GM23338 (cell line): ENCODE results near the gene PARVB.

Experiments used
- CREB1 ChIP-seq: fragments of 250-450 bp; sonication (Bioruptor Pico); IDR thresholded peaks from 2 replicates; pipeline ENCODE4 v1.5.0; 2020; ENCODE audit warnings: low read depth, mild to moderate bottlenecking, moderate library complexity
- CTCF ChIP-seq, 2 experiments: fragments of 200-600 bp in 1 of 2; sonication (generic) in 1 of 2; conservative IDR thresholded peaks; 2 replicates each; pipeline versions ENCODE4 v1.5.1 to v1.6.1; 2016 to 2017; ENCODE audit warnings: antibody characterized with exemption in 2 of 2, low read depth in 2 of 2, mild to moderate bottlenecking in 2 of 2, moderate library complexity in 1 of 2
- ETS1 ChIP-seq: IDR thresholded peaks from 2 replicates; pipeline ENCODE4 v1.6.1; 2016; ENCODE audit warnings: antibody characterized with exemption
- EZH2 ChIP-seq: fragments of 200-600 bp; sonication (generic); IDR thresholded peaks from one replicate; pipeline ENCODE4 v1.8.0; 2017; ENCODE audit warnings: antibody characterized with exemption, mild to moderate bottlenecking, low read depth; ENCODE audit not compliant: unreplicated experiment
- EZH2phosphoT487 ChIP-seq: fragments of 200-600 bp; sonication (generic); IDR thresholded peaks from one replicate; pipeline ENCODE4 v1.8.1; 2018; ENCODE audit warnings: antibody characterized with exemption; ENCODE audit not compliant: unreplicated experiment
- JUNB ChIP-seq: IDR thresholded peaks from one replicate; pipeline ENCODE4 v1.6.1; 2016; ENCODE audit warnings: antibody characterized with exemption; ENCODE audit not compliant: unreplicated experiment
- NANOG ChIP-seq: IDR thresholded peaks from 2 replicates; pipeline ENCODE4 v1.6.1; 2016; ENCODE audit warnings: antibody characterized with exemption, borderline replicate concordance
- POLR2AphosphoS5 ChIP-seq: IDR thresholded peaks from 2 replicates; pipeline ENCODE4 v1.6.1; 2016; ENCODE audit warnings: antibody characterized with exemption, low read depth
- REST ChIP-seq: IDR thresholded peaks from one replicate; pipeline ENCODE4 v1.6.1; 2018; ENCODE audit warnings: antibody characterized with exemption; ENCODE audit not compliant: unreplicated experiment
- STAT1 ChIP-seq: IDR thresholded peaks from one replicate; pipeline ENCODE4 v1.6.1; 2016; ENCODE audit warnings: antibody characterized with exemption; ENCODE audit not compliant: unreplicated experiment
- ZNF114 ChIP-seq: fragments of 250-450 bp; sonication (Bioruptor Pico); IDR thresholded peaks from 2 replicates; pipeline ENCODE4 v1.5.0; 2020; ENCODE audit warnings: mild to moderate bottlenecking, moderate library complexity
- ZNF331 ChIP-seq: fragments of 250-450 bp; sonication (Bioruptor Pico); IDR thresholded peaks from 2 replicates; pipeline ENCODE4 v1.5.0; 2020; ENCODE audit warnings: low read depth, mild to moderate bottlenecking, moderate library complexity
- ZNF462 ChIP-seq: fragments of 250-450 bp; sonication (Bioruptor Pico); IDR thresholded peaks from 2 replicates; pipeline ENCODE4 v1.5.0; 2020; ENCODE audit warnings: mild to moderate bottlenecking, moderate library complexity

- TF ChIP-seq CTCF (conservative IDR thresholded peaks at IDR 0.05; ENCODE audit: low read depth in 2 of 2) (no peak), EZH2 (no peak), JUNB (no peak), EZH2phosphoT487 (no peak), CREB1 (CRISPR knock-in tag) (no peak), REST (no peak), ZNF331 (no peak), ETS1 (no peak), POLR2AphosphoS5 (no peak), ZNF114 (CRISPR knock-in tag) (no peak), NANOG (no peak), ZNF462 (CRISPR knock-in tag) (no peak), STAT1 (no peak)
Observed at GRCh38 chr22:44192816-44193534, 168.9 kb downstream of the PARVB start.
